Endodermal cell (in vitro differentiated cells): ENCODE data around the gene DDX50. TPM values are rescaled to one million over a fixed set of nuclear protein-coding genes. Genes with fewer than 3 reads are reported as not detected.

Experiments used
- DNase-seq: peaks from one replicate; pipeline ENCODE4 v3.0.0-alpha.2; 2017
- H3K27ac ChIP-seq: 2 replicates; pipeline ENCODE4 v1.5.1; 2013; ENCODE audit warnings: mild to moderate bottlenecking, low read depth, low read length, moderate library complexity
- H3K27me3 ChIP-seq: 2 replicates; pipeline ENCODE4 v1.6.1; 2013; ENCODE audit warnings: mild to moderate bottlenecking, low read length, moderate library complexity; ENCODE audit not compliant: insufficient read depth, control insufficient read depth, poor library complexity, severe bottlenecking
- H3K36me3 ChIP-seq: 2 replicates; pipeline ENCODE4 v1.7.0; 2013; ENCODE audit warnings: mild to moderate bottlenecking, low read length, moderate library complexity; ENCODE audit not compliant: control insufficient read depth, insufficient read depth
- H3K4me1 ChIP-seq: one replicate; pipeline ENCODE4 v1.7.0; 2013; ENCODE audit warnings: low read length; ENCODE audit not compliant: control insufficient read depth, insufficient read depth
- H3K4me3 ChIP-seq: 2 replicates; pipeline ENCODE4 v1.5.1; 2013; ENCODE audit warnings: mild to moderate bottlenecking, low read length, moderate library complexity
- H3K9ac ChIP-seq: 2 replicates; pipeline ENCODE4 v1.6.1; 2013; ENCODE audit warnings: mild to moderate bottlenecking, low read length, moderate library complexity; ENCODE audit not compliant: poor library complexity, severe bottlenecking; ENCODE audit errors: extremely low read depth
- H3K9me3 ChIP-seq: 2 replicates; pipeline ENCODE4 v1.6.1; 2013; ENCODE audit warnings: mild to moderate bottlenecking, low read length, moderate library complexity; ENCODE audit not compliant: control insufficient read depth
- H3K27ac Mint-ChIP-seq: 2 replicates; pipeline ENCODE4 v1.8.0; 2020; ENCODE audit warnings: mixed read lengths
- H3K27me3 Mint-ChIP-seq: 2 replicates; pipeline ENCODE4 v1.8.0; 2021; ENCODE audit warnings: mild to moderate bottlenecking, mixed read lengths; ENCODE audit not compliant: insufficient read depth
- H3K36me3 Mint-ChIP-seq: 2 replicates; pipeline ENCODE4 v1.8.0; 2020; ENCODE audit warnings: low read depth, mixed read lengths
- H3K4me1 Mint-ChIP-seq: 2 replicates; pipeline ENCODE4 v1.8.0; 2020; ENCODE audit warnings: mixed read lengths
- H3K4me3 Mint-ChIP-seq: 2 replicates; pipeline ENCODE4 v1.8.0; 2020; ENCODE audit warnings: mild to moderate bottlenecking, moderate library complexity, mixed read lengths
- H3K9me3 Mint-ChIP-seq: 2 replicates; pipeline ENCODE4 v1.8.0; 2020; ENCODE audit warnings: mild to moderate bottlenecking, mixed read lengths
- CTCF ChIP-seq: fragments of 200-600 bp; sonication (generic); conservative IDR thresholded peaks from 2 replicates; pipeline ENCODE4 v1.5.0; 2021; ENCODE audit warnings: antibody characterized with exemption, mild to moderate bottlenecking
- WGBS, 2 experiments: methylation state at CpG; one replicate each; pipeline versions ENCODE4 v1.1.5 to v1.1.7; 2013; ENCODE audit warnings: missing lambda C conversion rate in 2 of 2, mixed read lengths in 1 of 2; ENCODE audit not compliant: insufficient coverage in 1 of 2, insufficient read length in 1 of 2; 5-methylcytosine and 5-hydroxymethylcytosine counted together
- total RNA-seq, 2 donors: library from RNA; stranded (reverse); fragmentation: NEBNext Ultra II Directional in 1 of 2; extraction: Animal tissue kit (Norgen Biotek cat#: 25700) in 1 of 2; gene quantifications; 2 replicates in 1 of 2; 3 replicates in 1 of 2; pipeline ENCODE4 v1.2.1, GENCODE V29; 2021

DDX50 gene
- total RNA-seq, 2 donors from 2014 or later = 38.0 to 46.5 TPM

GRCh38 chr10:68870061-68870460 lies 31.1 kb upstream of the DDX50 start:
- Mint-ChIP-seq H3K27ac (no peak overlapping the region), H3K36me3 (peaks cover 19% of the 10 kb centered on the region), H3K4me3 (no peak overlapping the region), H3K27me3 (no peaks in the 10 kb centered on the region), H3K4me1 (peaks cover 21% of the 10 kb centered on the region), H3K9me3 (peaks cover 45% of the 10 kb centered on the region)
- H3K9ac ChIP-seq = no peak overlapping the region
- no peak for DNase-seq
- no peak overlapping the region for H3K27ac ChIP-seq
- no peaks in the 10 kb centered on the region for H3K4me1 ChIP-seq
- H3K27me3 ChIP-seq = no peaks in the 10 kb centered on the region
- WGBS, 2 experiments = 77% methylated on average over 2 of the region's 2 CpGs; no CpG with 5 or more reads in 1 of the 2 experiments
- H3K4me3 ChIP-seq = peak overlapping the region; percentile 70
- no peak for TF ChIP-seq CTCF
- no peaks in the 10 kb centered on the region for H3K36me3 ChIP-seq
- peaks cover 45% of the 10 kb centered on the region for H3K9me3 ChIP-seq

DNA sequence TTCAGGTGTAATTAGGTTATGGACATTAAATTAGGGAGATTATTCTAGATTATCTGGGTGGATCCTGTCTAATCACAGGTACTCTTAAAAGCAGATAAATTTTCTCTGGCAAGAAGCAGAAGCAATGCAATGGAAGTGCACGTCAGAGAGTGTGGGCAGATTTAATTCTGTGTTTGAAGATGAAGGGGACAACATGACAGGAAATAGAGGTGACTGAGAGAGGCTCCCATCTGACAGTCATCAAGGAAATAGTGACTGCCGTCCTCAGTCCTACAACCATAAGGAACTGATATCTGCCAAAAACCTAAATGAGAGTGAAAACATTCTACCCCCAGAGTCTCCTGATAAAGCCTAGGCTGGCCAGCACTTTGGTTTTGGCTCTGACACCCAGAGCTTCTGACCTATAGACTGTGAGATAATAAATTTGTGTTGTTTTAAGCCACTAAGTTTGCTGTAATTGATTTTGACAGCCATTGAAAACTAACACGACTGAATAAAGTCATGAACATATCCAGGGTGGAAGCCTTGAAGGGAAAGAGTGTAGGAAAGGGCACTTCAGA lies 30.5 kb upstream of the DDX50 start:
- peaks cover 45% of the 10 kb centered on the region for H3K9me3 Mint-ChIP-seq
- peak overlapping the region; percentile 66 for H3K4me3 ChIP-seq
- H3K36me3 ChIP-seq = no peaks in the 10 kb centered on the region
- no peak for DNase-seq
- no peaks in the 10 kb centered on the region for H3K27me3 ChIP-seq
- peaks cover 19% of the 10 kb centered on the region for H3K36me3 Mint-ChIP-seq
- no peaks in the 10 kb centered on the region for H3K27me3 Mint-ChIP-seq
- H3K9me3 ChIP-seq = peaks cover 45% of the 10 kb centered on the region
- no peak overlapping the region for H3K4me3 Mint-ChIP-seq
- peaks cover 23% of the 10 kb centered on the region for H3K4me1 Mint-ChIP-seq
- peak overlapping the region; percentile 40 for H3K27ac ChIP-seq
- H3K4me1 ChIP-seq = no peaks in the 10 kb centered on the region
- no peak overlapping the region for H3K9ac ChIP-seq
- TF ChIP-seq CTCF = no peak
- 60 to 68% methylated on average over 2 to 3 of the region's 3 CpGs for WGBS, 2 experiments
- no peak overlapping the region for H3K27ac Mint-ChIP-seq

DNA sequence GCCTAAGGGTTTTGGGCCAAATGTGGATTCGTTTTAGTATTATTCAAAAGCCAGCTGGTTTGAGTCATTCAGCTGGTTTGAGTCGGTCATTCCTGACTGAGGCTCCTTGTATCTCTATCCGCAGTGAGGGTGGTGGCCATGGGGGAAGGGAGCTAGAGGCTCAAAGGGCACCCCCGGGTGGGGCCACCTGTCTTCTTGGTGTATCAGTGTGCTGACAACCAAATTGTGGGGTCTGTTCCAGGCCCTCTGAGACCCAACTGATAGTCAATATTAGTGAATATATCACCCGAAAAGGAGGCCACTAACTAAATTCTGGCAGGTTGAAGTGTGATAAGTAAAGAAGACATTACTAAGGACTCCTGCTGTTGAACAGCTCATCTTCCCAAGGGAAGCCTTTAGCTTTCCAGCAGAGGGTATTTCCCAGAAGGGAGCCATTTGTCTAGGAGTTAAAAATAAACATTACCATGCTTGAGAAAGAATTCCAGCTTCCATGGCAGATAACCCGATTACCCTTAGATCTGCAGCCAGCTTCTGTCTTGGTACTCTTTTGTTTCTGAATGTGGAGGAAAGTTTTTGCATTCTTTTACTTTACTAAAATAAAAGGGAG lies 29.9 kb upstream of the DDX50 start:
- H3K27me3 ChIP-seq = no peaks in the 10 kb centered on the region
- Mint-ChIP-seq H3K9me3 (peaks cover 41% of the 10 kb centered on the region), H3K4me3 (peak overlapping the region; percentile 13), H3K4me1 (peaks cover 26% of the 10 kb centered on the region), H3K36me3 (peaks cover 19% of the 10 kb centered on the region), H3K27ac (peak overlapping the region; percentile 46), H3K27me3 (no peaks in the 10 kb centered on the region)
- no peaks in the 10 kb centered on the region for H3K4me1 ChIP-seq
- no peaks in the 10 kb centered on the region for H3K36me3 ChIP-seq
- H3K4me3 ChIP-seq = peak overlapping the region; percentile 66
- no peak overlapping the region for H3K9ac ChIP-seq
- peaks cover 42% of the 10 kb centered on the region for H3K9me3 ChIP-seq
- peak overlapping the region; percentile 40 for H3K27ac ChIP-seq
- 40 to 50% methylated on average over 1 to 6 of the region's 6 CpGs for WGBS, 2 experiments
- peak; percentile 60 for DNase-seq
- TF ChIP-seq CTCF = no peak
